ENCODE data around the gene GP1BB.

DNA sequence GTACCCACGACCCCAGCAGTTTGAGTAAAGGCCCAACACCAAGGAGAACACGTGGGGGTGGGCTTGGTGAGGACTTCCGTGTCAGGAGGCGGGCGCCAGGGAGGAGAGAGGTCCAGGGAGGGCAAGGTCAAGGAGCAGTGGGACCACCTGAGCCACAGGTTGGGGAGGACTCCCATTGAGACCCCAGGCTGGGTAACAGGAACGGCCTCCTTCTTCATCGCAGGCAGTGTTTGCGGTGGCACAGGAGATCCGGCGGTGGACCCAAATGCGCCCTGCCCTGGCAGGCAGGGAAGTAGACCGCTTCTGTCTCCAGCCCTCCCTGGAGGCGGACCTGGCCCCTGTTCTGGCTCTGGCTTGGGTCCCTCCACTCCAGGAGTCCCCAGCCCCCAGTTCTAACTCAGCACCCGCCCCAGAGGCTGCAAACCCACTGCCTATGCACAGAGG is 31.4 kb downstream of the GP1BB start:
- TF ChIP-seq EZH2 (IDR thresholded peaks at IDR 0.05; ENCODE audit: borderline replicate concordance, low read length), result peak; percentile 36
- TF ChIP-seq, protein P1, sequence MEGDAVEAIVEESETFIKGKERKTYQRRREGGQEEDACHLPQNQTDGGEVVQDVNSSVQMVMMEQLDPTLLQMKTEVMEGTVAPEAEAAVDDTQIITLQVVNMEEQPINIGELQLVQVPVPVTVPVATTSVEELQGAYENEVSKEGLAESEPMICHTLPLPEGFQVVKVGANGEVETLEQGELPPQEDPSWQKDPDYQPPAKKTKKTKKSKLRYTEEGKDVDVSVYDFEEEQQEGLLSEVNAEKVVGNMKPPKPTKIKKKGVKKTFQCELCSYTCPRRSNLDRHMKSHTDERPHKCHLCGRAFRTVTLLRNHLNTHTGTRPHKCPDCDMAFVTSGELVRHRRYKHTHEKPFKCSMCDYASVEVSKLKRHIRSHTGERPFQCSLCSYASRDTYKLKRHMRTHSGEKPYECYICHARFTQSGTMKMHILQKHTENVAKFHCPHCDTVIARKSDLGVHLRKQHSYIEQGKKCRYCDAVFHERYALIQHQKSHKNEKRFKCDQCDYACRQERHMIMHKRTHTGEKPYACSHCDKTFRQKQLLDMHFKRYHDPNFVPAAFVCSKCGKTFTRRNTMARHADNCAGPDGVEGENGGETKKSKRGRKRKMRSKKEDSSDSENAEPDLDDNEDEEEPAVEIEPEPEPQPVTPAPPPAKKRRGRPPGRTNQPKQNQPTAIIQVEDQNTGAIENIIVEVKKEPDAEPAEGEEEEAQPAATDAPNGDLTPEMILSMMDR (conservative IDR thresholded peaks at IDR 0.05 in 1 of 2, IDR thresholded peaks at IDR 0.05 in 1 of 2; ENCODE audit: extremely low read depth in 1 of 2, insufficient read depth in 1 of 2, low read depth in 1 of 2, low read length in 2 of 2), result no peak

Data from mammary epithelial cell (primary cell).